ENCODE measurements around the gene PLXDC2. TPM values are rescaled to one million over a fixed set of nuclear protein-coding genes. Genes with fewer than 3 reads are reported as not detected.

Gene PLXDC2
- total and polyA plus RNA-seq, 8 donors = 2.1 to 57.2 (median 11.2) TPM

DNA sequence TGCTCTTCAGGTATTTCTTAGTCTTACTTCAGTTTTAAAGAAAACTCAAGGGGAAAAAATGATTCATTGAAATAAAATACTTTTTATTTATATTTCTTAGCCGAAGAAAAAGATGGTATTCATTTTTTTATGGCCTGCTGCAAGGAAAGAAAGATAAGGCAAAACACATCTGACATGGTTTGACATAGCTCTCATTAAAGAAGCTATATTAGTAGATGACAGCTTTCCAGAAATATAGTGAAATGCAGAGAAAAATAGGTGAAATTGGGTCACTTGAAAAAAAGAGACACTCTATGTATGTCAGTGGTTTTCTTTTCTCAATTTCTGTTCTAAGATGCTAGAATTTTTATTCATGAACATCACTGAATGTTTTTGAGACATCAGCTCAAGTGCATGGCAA is 438.3 kb downstream of the PLXDC2 start:
- Histone ChIP-seq H3K27me3 (no peaks in the 10 kb centered on the region), H3K27ac (no peak overlapping the region), H3K36me3 (peaks cover 0 to 3% (median under 1%) of the 10 kb centered on the region in 4 donors), H3K4me1 (peaks cover 0 to 8% (median 0%) of the 10 kb centered on the region in 4 donors), H3K4me3 (no peak overlapping the region), H3K9me3 (no peaks in the 10 kb centered on the region)
- DNase-seq = no peak
- TF ChIP-seq POLR2AphosphoS5 (IDR thresholded peaks at IDR 0.05) = no peak
- TF ChIP-seq, protein P1, sequence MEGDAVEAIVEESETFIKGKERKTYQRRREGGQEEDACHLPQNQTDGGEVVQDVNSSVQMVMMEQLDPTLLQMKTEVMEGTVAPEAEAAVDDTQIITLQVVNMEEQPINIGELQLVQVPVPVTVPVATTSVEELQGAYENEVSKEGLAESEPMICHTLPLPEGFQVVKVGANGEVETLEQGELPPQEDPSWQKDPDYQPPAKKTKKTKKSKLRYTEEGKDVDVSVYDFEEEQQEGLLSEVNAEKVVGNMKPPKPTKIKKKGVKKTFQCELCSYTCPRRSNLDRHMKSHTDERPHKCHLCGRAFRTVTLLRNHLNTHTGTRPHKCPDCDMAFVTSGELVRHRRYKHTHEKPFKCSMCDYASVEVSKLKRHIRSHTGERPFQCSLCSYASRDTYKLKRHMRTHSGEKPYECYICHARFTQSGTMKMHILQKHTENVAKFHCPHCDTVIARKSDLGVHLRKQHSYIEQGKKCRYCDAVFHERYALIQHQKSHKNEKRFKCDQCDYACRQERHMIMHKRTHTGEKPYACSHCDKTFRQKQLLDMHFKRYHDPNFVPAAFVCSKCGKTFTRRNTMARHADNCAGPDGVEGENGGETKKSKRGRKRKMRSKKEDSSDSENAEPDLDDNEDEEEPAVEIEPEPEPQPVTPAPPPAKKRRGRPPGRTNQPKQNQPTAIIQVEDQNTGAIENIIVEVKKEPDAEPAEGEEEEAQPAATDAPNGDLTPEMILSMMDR (IDR thresholded peaks at IDR 0.05) = no peak
- intact Hi-C loops (cut with DNase I; ENCODE audit: low total_unique reads) = no loop called here
- WGBS, 5 donors = 61 to 76% (median 70%) methylated on average over 1 of the region's 1 CpG

DNA sequence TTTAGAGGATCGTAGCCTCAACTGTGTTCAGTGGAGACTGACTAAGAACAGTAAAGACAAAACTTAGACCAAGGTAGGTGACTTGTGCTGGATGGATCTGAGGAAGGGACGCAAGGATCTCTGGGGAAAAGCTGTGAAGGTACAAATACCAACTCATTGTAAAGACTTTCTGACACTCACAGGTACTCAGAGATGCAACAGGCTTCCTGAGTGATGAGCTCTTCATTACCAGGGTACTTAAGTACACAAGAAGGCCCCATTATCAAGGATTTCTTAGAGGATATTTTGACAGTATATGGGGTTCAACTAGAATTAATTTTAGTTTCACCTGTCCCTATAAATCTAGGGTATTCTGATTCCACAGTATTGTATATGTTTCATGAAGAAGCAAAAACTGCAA is 440.7 kb downstream of the PLXDC2 start:
- intact Hi-C loops (cut with DNase I; ENCODE audit: low total_unique reads) = no loop called here
- TF ChIP-seq, protein P1 (IDR thresholded peaks at IDR 0.05) = no peak
- TF ChIP-seq POLR2AphosphoS5 (IDR thresholded peaks at IDR 0.05) (no peak), POLR2A (IDR thresholded peaks at IDR 0.05) (no peak), EP300 (IDR thresholded peaks at IDR 0.05) (no peak)
- Histone ChIP-seq H3K4me1 (peaks cover 0 to 8% (median 0%) of the 10 kb centered on the region in 4 donors), H3K4me3 (no peak overlapping the region), H3K27ac (no peak overlapping the region), H3K36me3 (no peaks in the 10 kb centered on the region), H3K27me3 (no peaks in the 10 kb centered on the region), H3K9me3 (no peaks in the 10 kb centered on the region)
- WGBS, 5 donors = 90 to 96% (median 92%) methylated on average over 2 of the region's 2 CpGs
- no peak for DNase-seq

DNA sequence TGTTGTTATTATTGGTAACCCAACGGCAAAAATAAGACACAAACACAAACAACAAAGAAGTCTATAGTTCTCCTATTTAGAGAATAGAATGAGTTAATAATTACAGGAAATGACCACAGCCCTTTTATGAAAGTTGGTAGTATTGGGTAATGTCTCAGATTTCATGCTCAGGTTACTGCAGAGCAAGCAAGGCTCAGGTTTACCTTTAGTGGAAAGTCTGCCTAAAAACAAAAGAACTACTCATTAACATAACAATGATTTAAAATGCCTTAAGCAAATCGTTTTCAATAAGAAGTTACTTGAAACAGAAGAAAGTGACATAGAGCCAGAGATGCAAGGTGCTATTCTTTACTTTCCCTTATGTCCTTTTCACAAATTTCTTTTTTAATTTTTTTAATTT is 441.2 kb downstream of the PLXDC2 start:
- H3K27me3 ChIP-seq = no peaks in the 10 kb centered on the region
- intact Hi-C loops (cut with DNase I; ENCODE audit: low total_unique reads) = no loop called here
- TF ChIP-seq, protein P1 (IDR thresholded peaks at IDR 0.05) = no peak
- TF ChIP-seq EP300 (IDR thresholded peaks at IDR 0.05) = no peak
- TF ChIP-seq POLR2A (IDR thresholded peaks at IDR 0.05) = no peak
- H3K4me3 ChIP-seq = no peak overlapping the region
- no peaks in the 10 kb centered on the region for H3K36me3 ChIP-seq
- H3K27ac ChIP-seq = no peak overlapping the region
- DNase-seq = no peak
- H3K9me3 ChIP-seq = peaks cover 0 to 3% (median 2%) of the 10 kb centered on the region in 4 donors
- H3K4me1 ChIP-seq = peaks cover 0 to 8% (median 0%) of the 10 kb centered on the region in 4 donors
- WGBS, 5 donors = 28 to 53% (median 39%) methylated on average over 2 of the region's 2 CpGs

DNA sequence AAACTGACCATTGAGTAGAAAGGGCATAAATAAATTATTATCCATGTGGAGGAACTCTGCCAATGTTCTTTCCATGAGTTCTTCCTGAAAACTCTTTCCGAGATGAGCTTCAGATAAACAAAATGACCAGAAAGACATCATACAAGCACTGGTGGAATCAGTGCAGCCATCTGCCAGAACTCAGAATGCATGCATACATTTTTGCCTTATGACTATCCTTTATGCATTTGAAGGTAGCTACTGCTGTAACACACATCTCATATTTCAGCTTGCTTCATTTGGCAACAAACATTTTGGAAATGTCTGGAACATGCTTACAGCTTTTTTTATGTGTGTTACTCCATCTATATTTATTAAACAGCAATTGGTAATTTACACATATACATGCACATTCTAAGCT is 448.9 kb downstream of the PLXDC2 start:
- intact Hi-C loops (cut with DNase I; ENCODE audit: low total_unique reads) = no loop called here
- peaks cover 0 to 18% (median 9%) of the 10 kb centered on the region in 4 donors for H3K9me3 ChIP-seq
- H3K4me1 ChIP-seq = no peaks in the 10 kb centered on the region
- no peaks in the 10 kb centered on the region for H3K27me3 ChIP-seq
- WGBS, 5 donors = 62 to 83% (median 65%) methylated on average over 1 of the region's 1 CpG
- H3K27ac ChIP-seq = no peak overlapping the region
- DNase-seq = no peak
- H3K4me3 ChIP-seq = no peak overlapping the region
- no peak for TF ChIP-seq POLR2A (IDR thresholded peaks at IDR 0.05)
- TF ChIP-seq, protein P1 (IDR thresholded peaks at IDR 0.05) = no peak
- no peak for TF ChIP-seq EP300 (IDR thresholded peaks at IDR 0.05)
- TF ChIP-seq POLR2AphosphoS5 (IDR thresholded peaks at IDR 0.05) = no peak
- H3K36me3 ChIP-seq = no peaks in the 10 kb centered on the region
